Ishikawa (cell line): Measurements from ENCODE around the gene NRM.

Experiments used
- CEBPB ChIP-seq: IDR thresholded peaks from 2 replicates; pipeline ENCODE4 v1.6.1; 2012
- CREB1 ChIP-seq: IDR thresholded peaks from 2 replicates; pipeline ENCODE4 v1.6.1; 2012; ENCODE audit warnings: low read depth
- EGR1 ChIP-seq: IDR thresholded peaks from 2 replicates; pipeline ENCODE4 v1.6.1; 2012
- EP300 ChIP-seq: IDR thresholded peaks from 2 replicates; pipeline ENCODE4 v1.6.1; 2012; ENCODE audit warnings: borderline replicate concordance
- FOXM1 ChIP-seq: IDR thresholded peaks from 2 replicates; pipeline ENCODE4 v1.6.1; 2012; ENCODE audit warnings: low read depth, borderline replicate concordance
- NFIC ChIP-seq: IDR thresholded peaks from 2 replicates; pipeline ENCODE4 v1.6.1; 2012
- RAD21 ChIP-seq: IDR thresholded peaks from 2 replicates; pipeline ENCODE4 v1.6.1; 2012; ENCODE audit warnings: low read depth
- TAF1 ChIP-seq: IDR thresholded peaks from 2 replicates; pipeline ENCODE4 v1.6.1; 2012; ENCODE audit warnings: low read depth, mild to moderate bottlenecking
- TCF12 ChIP-seq: IDR thresholded peaks from 2 replicates; pipeline ENCODE4 v1.6.1; 2012; ENCODE audit warnings: low read depth
- TEAD4 ChIP-seq: IDR thresholded peaks from 2 replicates; pipeline ENCODE4 v1.6.1; 2012
- YY1 ChIP-seq: IDR thresholded peaks from 2 replicates; pipeline ENCODE4 v1.6.1; 2012; ENCODE audit warnings: low read depth
- ZBTB7A ChIP-seq: IDR thresholded peaks from 2 replicates; pipeline ENCODE4 v1.6.1; 2012; ENCODE audit warnings: low read depth
- TF ChIP-seq, protein P1 (sequence below): IDR thresholded peaks from 2 replicates; pipeline ENCODE4 v1.6.1; 2012; ENCODE audit warnings: low read depth, mild to moderate bottlenecking
- TF ChIP-seq, protein P2 (sequence below): IDR thresholded peaks from 2 replicates; pipeline ENCODE4 v1.6.1; 2012
- TF ChIP-seq, protein P3 (sequence below): IDR thresholded peaks from 2 replicates; pipeline ENCODE4 v1.6.1; 2012

NRM gene

DNA sequence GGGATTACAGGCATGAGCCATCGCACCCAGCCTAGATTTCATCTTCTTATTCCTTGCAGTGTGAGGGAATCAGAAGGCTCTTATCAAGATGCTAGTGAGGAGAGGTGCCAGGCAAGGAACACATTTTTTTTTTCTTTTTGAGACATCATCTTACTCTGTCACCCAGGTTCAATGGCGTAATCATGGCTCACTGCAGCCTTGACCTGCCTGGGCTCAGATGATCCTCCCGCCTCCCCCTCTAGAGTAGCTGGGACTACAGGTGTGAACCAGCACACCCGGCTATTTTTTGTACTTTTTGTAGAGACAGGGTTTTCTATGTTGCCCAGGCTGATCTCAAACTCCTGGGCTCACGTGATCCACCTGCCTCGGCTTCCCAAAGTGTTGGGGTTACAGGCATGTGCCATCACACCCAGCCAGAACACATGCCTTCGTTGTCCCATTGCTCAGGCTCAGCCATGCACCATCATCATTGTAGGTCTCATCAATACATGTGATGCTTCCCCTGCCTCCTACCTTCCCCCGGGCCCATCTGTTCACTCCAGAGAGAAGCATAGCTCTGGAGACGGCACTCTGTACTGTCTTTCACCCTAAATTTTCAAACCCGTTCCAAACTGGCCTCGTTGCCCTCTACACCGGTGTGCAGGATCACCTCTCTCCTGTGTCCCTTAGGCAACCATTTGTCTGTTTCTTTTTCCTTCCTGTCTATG is 41.6 kb upstream of the NRM start:
- TF ChIP-seq ZBTB7A = no peak
- TF ChIP-seq TEAD4 = no peak
- TF ChIP-seq RAD21 = no peak
- no peak for TF ChIP-seq EGR1
- TF ChIP-seq TCF12 = no peak
- no peak for TF ChIP-seq YY1
- TF ChIP-seq, protein P1, sequence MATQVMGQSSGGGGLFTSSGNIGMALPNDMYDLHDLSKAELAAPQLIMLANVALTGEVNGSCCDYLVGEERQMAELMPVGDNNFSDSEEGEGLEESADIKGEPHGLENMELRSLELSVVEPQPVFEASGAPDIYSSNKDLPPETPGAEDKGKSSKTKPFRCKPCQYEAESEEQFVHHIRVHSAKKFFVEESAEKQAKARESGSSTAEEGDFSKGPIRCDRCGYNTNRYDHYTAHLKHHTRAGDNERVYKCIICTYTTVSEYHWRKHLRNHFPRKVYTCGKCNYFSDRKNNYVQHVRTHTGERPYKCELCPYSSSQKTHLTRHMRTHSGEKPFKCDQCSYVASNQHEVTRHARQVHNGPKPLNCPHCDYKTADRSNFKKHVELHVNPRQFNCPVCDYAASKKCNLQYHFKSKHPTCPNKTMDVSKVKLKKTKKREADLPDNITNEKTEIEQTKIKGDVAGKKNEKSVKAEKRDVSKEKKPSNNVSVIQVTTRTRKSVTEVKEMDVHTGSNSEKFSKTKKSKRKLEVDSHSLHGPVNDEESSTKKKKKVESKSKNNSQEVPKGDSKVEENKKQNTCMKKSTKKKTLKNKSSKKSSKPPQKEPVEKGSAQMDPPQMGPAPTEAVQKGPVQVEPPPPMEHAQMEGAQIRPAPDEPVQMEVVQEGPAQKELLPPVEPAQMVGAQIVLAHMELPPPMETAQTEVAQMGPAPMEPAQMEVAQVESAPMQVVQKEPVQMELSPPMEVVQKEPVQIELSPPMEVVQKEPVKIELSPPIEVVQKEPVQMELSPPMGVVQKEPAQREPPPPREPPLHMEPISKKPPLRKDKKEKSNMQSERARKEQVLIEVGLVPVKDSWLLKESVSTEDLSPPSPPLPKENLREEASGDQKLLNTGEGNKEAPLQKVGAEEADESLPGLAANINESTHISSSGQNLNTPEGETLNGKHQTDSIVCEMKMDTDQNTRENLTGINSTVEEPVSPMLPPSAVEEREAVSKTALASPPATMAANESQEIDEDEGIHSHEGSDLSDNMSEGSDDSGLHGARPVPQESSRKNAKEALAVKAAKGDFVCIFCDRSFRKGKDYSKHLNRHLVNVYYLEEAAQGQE = no peak
- TF ChIP-seq CREB1 = no peak
- TF ChIP-seq CEBPB = no peak
- TF ChIP-seq FOXM1 = no peak
- TF ChIP-seq, protein P2, sequence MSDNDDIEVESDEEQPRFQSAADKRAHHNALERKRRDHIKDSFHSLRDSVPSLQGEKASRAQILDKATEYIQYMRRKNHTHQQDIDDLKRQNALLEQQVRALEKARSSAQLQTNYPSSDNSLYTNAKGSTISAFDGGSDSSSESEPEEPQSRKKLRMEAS = no peak
- TF ChIP-seq, protein P3, sequence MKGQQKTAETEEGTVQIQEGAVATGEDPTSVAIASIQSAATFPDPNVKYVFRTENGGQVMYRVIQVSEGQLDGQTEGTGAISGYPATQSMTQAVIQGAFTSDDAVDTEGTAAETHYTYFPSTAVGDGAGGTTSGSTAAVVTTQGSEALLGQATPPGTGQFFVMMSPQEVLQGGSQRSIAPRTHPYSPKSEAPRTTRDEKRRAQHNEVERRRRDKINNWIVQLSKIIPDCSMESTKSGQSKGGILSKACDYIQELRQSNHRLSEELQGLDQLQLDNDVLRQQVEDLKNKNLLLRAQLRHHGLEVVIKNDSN = no peak
- TF ChIP-seq EP300 = no peak
- TF ChIP-seq TAF1 = no peak
- no peak for TF ChIP-seq NFIC

DNA sequence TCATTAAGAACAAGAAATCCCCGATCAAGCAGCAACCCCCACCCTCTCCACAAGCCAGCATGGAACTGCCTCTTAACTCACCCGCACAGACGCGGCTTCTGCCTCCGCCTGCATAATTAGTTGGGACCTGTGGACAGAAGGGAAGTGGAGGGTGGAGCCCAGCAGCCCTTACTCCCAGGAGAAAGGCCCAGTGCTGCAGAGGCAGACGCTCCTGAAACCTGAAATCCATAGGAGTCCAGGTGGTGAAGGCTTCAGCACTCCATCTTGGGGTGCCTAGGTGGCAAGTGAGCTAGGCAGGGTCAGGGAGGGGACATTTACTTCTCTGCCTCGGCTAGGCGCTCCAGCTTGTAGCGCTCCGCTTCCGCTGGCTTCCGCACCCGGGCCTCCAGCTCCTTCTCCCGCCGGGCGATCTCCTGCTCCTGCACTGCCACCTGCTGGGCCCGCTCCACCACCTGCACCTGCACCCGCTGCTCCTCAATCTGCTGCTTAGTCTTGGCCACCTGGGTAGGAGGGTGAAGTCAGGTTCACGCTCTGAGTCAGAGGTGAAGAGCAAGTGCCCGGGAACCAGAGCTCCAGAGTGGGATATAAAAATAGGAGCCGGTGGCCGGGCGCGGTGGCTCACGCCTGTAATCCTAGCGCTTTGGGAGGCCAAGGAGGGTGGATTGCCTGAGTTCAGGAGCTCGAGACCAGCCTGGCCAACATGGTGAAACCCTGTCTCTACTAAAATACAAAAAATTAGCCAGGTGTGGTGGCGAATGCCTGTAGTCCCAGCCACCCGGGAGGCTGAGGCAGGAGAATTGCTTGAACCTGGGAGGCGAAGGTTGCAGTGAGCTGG is 40.0 kb upstream of the NRM start:
- TF ChIP-seq CREB1 (no peak), NFIC (no peak), EGR1 (no peak), ZBTB7A (no peak), CEBPB (no peak), TAF1 (no peak), RAD21 (peak; percentile 61), TCF12 (peak; percentile 40; the same call in 1 of the 2 replicates)
- TF ChIP-seq, protein P1 = no peak
- TF ChIP-seq, protein P2 = 0 out of 2 replicates have a peak, but pooled peaks have one; percentile 21

DNA sequence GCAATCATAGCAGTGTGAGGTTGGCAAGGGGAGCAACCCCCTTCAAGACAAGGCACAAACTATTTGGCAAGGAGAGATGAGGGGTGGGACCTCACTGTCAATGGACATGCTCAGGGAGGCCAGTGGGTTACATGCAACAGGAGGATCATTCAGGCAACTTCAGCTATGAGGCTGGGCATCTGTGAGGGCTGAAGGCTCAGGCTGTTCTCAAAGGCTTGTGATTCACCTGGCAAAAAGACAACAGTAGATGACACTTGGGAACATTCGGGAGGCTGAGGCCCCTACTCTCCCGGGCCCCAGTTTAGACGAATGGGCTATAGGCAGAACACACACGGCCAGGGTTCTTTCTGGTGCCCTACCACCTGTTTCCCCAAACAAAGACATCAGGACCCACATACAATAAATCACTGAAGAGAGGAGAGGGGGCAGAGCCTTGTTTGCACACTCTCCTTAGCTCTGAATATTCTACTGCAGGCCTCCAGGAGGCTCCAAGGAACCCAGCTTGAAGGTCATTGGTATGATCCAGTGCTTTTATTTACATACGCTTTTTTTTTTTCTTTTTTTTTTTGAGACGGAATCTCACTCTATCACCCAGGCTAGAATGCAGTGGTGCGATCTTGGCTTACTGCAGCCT is 37.3 kb upstream of the NRM start:
- TF ChIP-seq, protein P3 = no peak
- TF ChIP-seq RAD21 = no peak; the same call in 1 of the 2 replicates
- no peak for TF ChIP-seq ZBTB7A
- no peak for TF ChIP-seq TEAD4
- TF ChIP-seq TCF12 = no peak
- no peak for TF ChIP-seq CREB1
- TF ChIP-seq YY1 = no peak

DNA sequence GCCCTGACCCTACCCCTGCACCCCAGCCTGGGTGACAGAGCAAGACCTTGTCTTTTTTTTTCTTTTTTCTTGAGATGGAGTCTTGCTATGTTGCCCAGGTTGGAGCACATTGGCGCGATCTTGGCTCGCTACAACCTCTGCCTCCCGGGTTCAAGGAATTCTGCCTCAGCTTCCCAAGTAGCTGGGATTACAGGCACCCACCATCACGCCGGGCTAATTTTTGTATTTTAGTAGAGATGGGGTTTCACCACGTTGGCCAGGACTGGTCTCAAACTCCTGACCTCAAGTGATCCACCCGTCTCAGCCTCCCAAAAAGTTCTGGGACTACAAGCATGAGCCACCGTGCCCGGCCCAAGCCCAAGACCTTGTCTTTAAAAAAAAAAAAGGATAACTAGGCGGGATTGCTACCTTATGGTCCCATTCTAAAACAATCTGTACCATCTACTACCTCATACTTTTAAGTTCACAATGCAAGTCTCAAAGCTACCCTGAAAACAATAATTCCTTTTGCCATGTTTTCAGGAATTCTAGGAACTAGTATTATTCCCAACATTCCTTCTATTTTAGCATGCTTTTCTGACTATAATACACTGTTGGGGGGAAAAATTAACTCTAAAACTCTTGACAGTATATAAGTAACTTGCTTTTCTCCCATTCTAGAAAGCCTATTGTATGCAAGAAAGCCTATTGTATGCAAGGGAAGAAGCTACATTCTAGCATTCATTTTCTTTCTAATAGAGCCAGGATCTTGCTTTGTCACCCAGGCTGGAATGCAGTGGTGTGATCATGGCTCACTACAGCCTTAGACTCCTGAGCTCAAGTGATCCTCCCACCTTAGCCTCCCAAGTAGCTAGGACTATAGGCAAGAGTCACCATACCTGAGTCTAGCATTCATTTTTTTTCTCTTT is 36.0 kb upstream of the NRM start:
- TF ChIP-seq TEAD4 (0 out of 2 replicates have a peak, but pooled peaks have one; percentile 30), CREB1 (no peak), TCF12 (no peak), TAF1 (no peak), CEBPB (no peak), YY1 (no peak)
- TF ChIP-seq, protein P1 = no peak
- TF ChIP-seq, protein P3 = no peak
